Upper lobe of right lung (tissue), 1 donor: ENCODE results near the gene PARD3B. TPM values are rescaled to one million over a fixed set of nuclear protein-coding genes. Genes with fewer than 3 reads are reported as not detected.

Source experiments
- ATAC-seq: fragments of 200-7000 bp; cut with Tn5 transposase; one replicate; pipeline ENCODE4 v1.9.1; 2020; ENCODE audit warnings: mild to moderate bottlenecking, moderate library complexity
- DNase-seq: peaks from one replicate; pipeline ENCODE4 v3.0.0-alpha.2; 2020
- H3K27ac ChIP-seq: fragments of 200-600 bp; one replicate; pipeline ENCODE4 v1.8.0; 2022
- H3K27me3 ChIP-seq: fragments of 200-600 bp; one replicate; pipeline ENCODE4 v1.8.0; 2022; ENCODE audit warnings: mild to moderate bottlenecking
- H3K36me3 ChIP-seq: fragments of 200-600 bp; one replicate; pipeline ENCODE4 v1.8.0; 2022
- H3K4me1 ChIP-seq: fragments of 200-600 bp; one replicate; pipeline ENCODE4 v1.8.0; 2022
- H3K4me3 ChIP-seq: fragments of 200-600 bp; one replicate; pipeline ENCODE4 v1.8.0; 2022; ENCODE audit warnings: mild to moderate bottlenecking
- H3K9me3 ChIP-seq: fragments of 200-600 bp; one replicate; pipeline ENCODE4 v1.8.0; 2022
- CTCF ChIP-seq: fragments of 200-600 bp; IDR thresholded peaks from one replicate; pipeline ENCODE4 v1.8.0; 2022; ENCODE audit warnings: antibody characterized with exemption
- intact Hi-C: fragments of 100-400 bp; cut with DNase I; formaldehyde crosslinking; loops from one replicate; pipeline ENCODE4 v1.11.0; 2022
- total RNA-seq: library from RNA; stranded (reverse); fragmentation: NEBNext Ultra II Directional; extraction: Animal tissue kit (Norgen Biotek cat#: 25700); gene quantifications from one replicate; pipeline ENCODE4 v1.2.1, GENCODE V29; 2021
- donor health status: DM: no; HTN: yes; CAD: no; lungs with severe emphysema.

PARD3B gene
- total RNA-seq, 1 donor from 2014 or later, result 32.5 TPM

GRCh38 chr2:204984518-204984917 is 439.2 kb downstream of the PARD3B start:
- Histone ChIP-seq H3K27me3 (no peaks in the 10 kb centered on the region), H3K27ac (no peak overlapping the region), H3K36me3 (no peaks in the 10 kb centered on the region), H3K9me3 (no peaks in the 10 kb centered on the region), H3K4me1 (no peaks in the 10 kb centered on the region), H3K4me3 (no peak overlapping the region)
- TF ChIP-seq CTCF, result no peak
- no peak for ATAC-seq
- intact Hi-C loops, result no loop called here
- DNase-seq, result no peak

GRCh38 chr2:204986641-204987040 is 441.4 kb downstream of the PARD3B start:
- no peak for TF ChIP-seq CTCF
- no peak overlapping the region for H3K4me3 ChIP-seq
- no peaks in the 10 kb centered on the region for H3K36me3 ChIP-seq
- no peaks in the 10 kb centered on the region for H3K9me3 ChIP-seq
- H3K27me3 ChIP-seq, result no peaks in the 10 kb centered on the region
- no peaks in the 10 kb centered on the region for H3K4me1 ChIP-seq
- ATAC-seq (no peak), DNase-seq (no peak)
- intact Hi-C loops, result no loop called here
- H3K27ac ChIP-seq, result no peak overlapping the region

DNA sequence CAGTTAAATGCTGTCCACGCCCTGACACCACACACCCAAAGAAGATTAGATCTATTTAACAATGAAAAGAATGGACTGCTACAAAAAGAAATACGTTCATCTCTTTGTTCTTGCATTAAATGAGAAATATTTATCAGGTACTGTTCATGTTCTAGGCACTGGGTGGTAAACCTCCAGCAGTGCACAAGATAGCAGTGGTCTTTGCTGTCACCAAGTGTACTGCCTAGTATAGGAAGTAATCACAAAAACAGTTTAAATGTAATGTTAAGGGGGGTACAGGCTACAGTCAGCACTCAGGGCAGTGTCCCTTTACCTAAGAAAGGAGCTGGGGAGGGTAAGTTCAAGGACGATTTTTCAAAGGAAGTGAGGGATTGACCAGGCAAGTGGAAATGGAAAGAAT is 443.6 kb downstream of the PARD3B start:
- Histone ChIP-seq H3K4me1 (no peaks in the 10 kb centered on the region), H3K9me3 (no peaks in the 10 kb centered on the region), H3K27me3 (no peaks in the 10 kb centered on the region), H3K4me3 (no peak overlapping the region), H3K27ac (no peak overlapping the region), H3K36me3 (no peaks in the 10 kb centered on the region)
- ATAC-seq, result no peak
- intact Hi-C loops, result no loop called here
- DNase-seq, result no peak
- TF ChIP-seq CTCF, result no peak

DNA sequence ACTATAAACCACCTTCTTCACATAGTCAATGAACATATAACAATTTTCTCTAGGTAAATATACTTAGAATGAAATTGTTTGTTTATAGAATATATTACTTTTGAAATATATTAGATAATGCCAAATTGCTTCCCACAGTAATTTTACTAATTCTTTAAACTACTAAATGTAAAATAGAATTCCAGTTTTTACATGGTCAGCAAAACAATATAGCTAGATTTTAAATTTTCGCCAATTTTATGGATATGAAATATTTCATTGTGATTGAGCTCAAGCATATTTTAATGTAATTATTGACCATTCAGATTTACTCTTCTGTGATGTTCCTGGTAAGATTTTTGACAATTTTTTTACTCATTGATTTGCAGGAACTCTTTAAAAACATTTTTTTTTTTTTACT is 444.6 kb downstream of the PARD3B start:
- Histone ChIP-seq H3K36me3 (no peaks in the 10 kb centered on the region), H3K4me3 (no peak overlapping the region), H3K27me3 (no peaks in the 10 kb centered on the region), H3K27ac (no peak overlapping the region), H3K9me3 (no peaks in the 10 kb centered on the region), H3K4me1 (no peaks in the 10 kb centered on the region)
- TF ChIP-seq CTCF, result no peak
- DNase-seq (no peak), ATAC-seq (no peak)
- intact Hi-C loops, result no loop called here

DNA sequence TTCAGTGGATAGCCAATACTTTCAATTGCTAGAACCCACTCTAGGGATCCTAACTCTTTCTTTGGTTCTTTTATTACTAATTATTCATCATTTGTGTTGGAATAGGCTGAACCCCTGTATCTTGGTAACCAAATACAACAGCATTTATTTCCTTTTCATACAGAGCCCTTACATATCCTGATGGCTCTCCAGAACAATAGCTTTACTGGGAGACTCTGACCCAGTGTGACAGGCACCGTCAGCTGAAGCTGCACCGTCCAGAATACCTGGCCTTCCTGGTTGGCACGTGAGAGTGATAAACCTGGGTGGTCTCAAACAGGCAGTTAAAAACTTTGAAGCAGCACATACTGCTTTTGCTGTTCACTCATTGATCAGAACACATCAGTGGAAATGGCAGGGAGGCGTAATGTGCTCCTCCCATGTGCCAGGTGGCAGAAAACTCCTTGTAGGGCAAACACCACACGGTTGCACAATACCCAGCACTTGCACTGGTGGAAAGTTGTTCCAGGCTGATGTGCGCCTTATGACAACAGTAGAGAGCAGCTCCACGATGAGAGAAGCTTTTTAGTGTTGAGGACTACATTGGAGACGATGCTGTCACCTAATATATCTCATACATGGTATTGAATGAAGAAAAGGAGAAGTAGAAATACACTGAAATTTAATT is 456.2 kb downstream of the PARD3B start:
- no peak for TF ChIP-seq CTCF
- H3K27me3 ChIP-seq, result no peaks in the 10 kb centered on the region
- no peaks in the 10 kb centered on the region for H3K9me3 ChIP-seq
- H3K4me3 ChIP-seq, result no peak overlapping the region
- ATAC-seq (no peak), DNase-seq (no peak)
- no peak overlapping the region for H3K27ac ChIP-seq
- intact Hi-C loops, result no loop called here
- H3K4me1 ChIP-seq, result no peaks in the 10 kb centered on the region
- H3K36me3 ChIP-seq, result no peaks in the 10 kb centered on the region

DNA sequence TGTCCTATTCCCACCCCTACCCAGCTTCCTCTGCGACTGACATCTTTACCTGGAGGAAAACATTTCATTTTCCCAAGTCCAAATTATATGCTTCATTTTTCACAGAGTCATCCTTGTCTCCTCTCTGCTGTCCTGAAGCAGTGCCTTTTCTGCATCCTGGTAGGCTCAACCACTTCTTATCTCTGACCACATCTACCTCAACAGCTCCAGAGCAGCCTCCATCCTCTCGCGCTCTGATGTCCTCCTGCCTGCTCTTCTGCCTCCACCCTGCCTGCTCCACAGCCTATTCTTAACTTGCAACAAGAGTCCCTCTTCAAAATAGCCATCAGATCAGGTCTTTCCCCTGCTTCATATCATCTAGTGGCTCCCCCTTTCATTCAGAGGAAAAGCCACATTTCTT is 457.1 kb downstream of the PARD3B start:
- no peaks in the 10 kb centered on the region for H3K27me3 ChIP-seq
- no peaks in the 10 kb centered on the region for H3K9me3 ChIP-seq
- no peak for TF ChIP-seq CTCF
- H3K36me3 ChIP-seq, result no peaks in the 10 kb centered on the region
- H3K27ac ChIP-seq, result no peak overlapping the region
- intact Hi-C loops, result no loop called here
- DNase-seq (no peak), ATAC-seq (no peak)
- no peaks in the 10 kb centered on the region for H3K4me1 ChIP-seq
- H3K4me3 ChIP-seq, result no peak overlapping the region
